GM18867 (cell line): Measurements from ENCODE around the gene KLHL3.

Source experiments
- ATAC-seq: cut with Tn5 transposase; IDR thresholded peaks from one replicate; pipeline ENCODE4 v1.9.1; 2021; ENCODE audit warnings: mild to moderate bottlenecking, moderate library complexity; ENCODE audit not compliant: unreplicated experiment

The KLHL3 gene

GRCh38 chr5:137712139-137712667 lies 23.7 kb downstream of the KLHL3 start:
- ATAC-seq, result no peak

GRCh38 chr5:137710086-137710485 lies 25.8 kb downstream of the KLHL3 start:
- no peak for ATAC-seq

GRCh38 chr5:137708796-137709559 lies 26.9 kb downstream of the KLHL3 start:
- ATAC-seq, result no peak

GRCh38 chr5:137708062-137708461 lies 27.8 kb downstream of the KLHL3 start:
- ATAC-seq, result no peak

GRCh38 chr5:137706841-137707240 lies 29.0 kb downstream of the KLHL3 start:
- ATAC-seq, result no peak

GRCh38 chr5:137705106-137705505 lies 30.8 kb downstream of the KLHL3 start:
- no peak for ATAC-seq

- no peak for ATAC-seq
Measured at GRCh38 chr5:137703565-137703964, 32.3 kb downstream of the KLHL3 start.

- ATAC-seq, result no peak
Measured at GRCh38 chr5:137700282-137700680, 35.6 kb downstream of the KLHL3 start.

GRCh38 chr5:137699336-137700281 lies 36.3 kb downstream of the KLHL3 start:
- ATAC-seq, result no peak

GRCh38 chr5:137696481-137696880 lies 39.4 kb downstream of the KLHL3 start:
- ATAC-seq, result no peak

- ATAC-seq, result no peak
Measured at GRCh38 chr5:137695651-137696428, 40.0 kb downstream of the KLHL3 start.

- no peak for ATAC-seq
Measured at GRCh38 chr5:137693951-137694721, 41.8 kb downstream of the KLHL3 start.

GRCh38 chr5:137693307-137693950 lies 42.5 kb downstream of the KLHL3 start:
- no peak for ATAC-seq

- ATAC-seq, result no peak
Measured at GRCh38 chr5:137689306-137689705, 46.6 kb downstream of the KLHL3 start.

- ATAC-seq, result no peak
Measured at GRCh38 chr5:137688210-137688840, 47.6 kb downstream of the KLHL3 start.

- ATAC-seq, result no peak
Measured at GRCh38 chr5:137684761-137685160, 51.1 kb downstream of the KLHL3 start.

- ATAC-seq, result no peak
Measured at GRCh38 chr5:137681191-137681590, 54.7 kb downstream of the KLHL3 start.

- ATAC-seq, result no peak
Measured at GRCh38 chr5:137679910-137680309, 56.0 kb downstream of the KLHL3 start.

- ATAC-seq, result no peak
Measured at GRCh38 chr5:137679195-137679594, 56.7 kb downstream of the KLHL3 start.
